ENCODE measurements around the gene CPZ. TPM values are rescaled to one million over a fixed set of nuclear protein-coding genes. Genes with fewer than 3 reads are reported as not detected.

Gene CPZ
- total RNA-seq, 1 donor from 2014 or later, result not detected

Other genes starting within 250 kb of the CPZ start
- gene ACOX3, start 152.0 kb upstream of the CPZ start, total RNA-seq, result 19.4 and 23.1 TPM in 2 replicates
- 7.4 and 9.1 TPM in 2 replicates for gene TRMT44, start 152.0 kb upstream of the CPZ start, total RNA-seq
- gene GPR78, start 12.4 kb upstream of the CPZ start, total RNA-seq, result not detected in 2 replicates